ENCODE data around the gene TMEM145.

DNA sequence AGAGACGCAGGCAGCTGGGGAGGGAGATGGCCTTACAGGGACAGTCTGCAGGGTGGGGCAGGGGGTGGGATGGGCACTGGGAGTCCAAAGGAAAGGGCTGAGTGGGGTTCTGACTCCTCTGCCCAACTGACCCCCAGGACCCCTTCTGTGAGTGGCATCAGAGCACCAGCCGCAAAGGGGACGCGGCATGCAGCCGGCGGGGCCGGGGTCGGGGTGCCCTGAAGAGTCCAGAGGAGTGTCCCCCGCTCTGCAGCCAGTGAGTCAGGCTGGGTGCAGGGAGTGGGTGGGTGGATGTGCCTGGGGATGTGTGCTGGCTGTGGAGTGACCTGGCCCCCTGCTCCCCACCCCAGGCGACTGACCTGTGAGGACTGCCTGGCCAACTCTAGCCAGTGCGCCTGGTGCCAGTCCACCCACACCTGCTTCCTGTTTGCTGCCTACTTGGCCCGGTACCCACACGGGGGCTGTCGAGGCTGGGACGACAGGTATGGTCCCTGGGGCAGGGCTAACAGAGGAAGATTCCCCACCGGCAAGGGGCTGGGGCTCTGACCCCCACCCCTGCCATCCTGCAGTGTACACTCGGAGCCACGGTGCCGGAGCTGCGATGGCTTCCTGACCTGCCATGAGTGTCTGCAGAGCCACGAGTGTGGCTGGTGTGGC is 38.1 kb downstream of the TMEM145 start:
- no peak for TF ChIP-seq POLR2A (IDR thresholded peaks at IDR 0.05)
- TF ChIP-seq, protein P1, sequence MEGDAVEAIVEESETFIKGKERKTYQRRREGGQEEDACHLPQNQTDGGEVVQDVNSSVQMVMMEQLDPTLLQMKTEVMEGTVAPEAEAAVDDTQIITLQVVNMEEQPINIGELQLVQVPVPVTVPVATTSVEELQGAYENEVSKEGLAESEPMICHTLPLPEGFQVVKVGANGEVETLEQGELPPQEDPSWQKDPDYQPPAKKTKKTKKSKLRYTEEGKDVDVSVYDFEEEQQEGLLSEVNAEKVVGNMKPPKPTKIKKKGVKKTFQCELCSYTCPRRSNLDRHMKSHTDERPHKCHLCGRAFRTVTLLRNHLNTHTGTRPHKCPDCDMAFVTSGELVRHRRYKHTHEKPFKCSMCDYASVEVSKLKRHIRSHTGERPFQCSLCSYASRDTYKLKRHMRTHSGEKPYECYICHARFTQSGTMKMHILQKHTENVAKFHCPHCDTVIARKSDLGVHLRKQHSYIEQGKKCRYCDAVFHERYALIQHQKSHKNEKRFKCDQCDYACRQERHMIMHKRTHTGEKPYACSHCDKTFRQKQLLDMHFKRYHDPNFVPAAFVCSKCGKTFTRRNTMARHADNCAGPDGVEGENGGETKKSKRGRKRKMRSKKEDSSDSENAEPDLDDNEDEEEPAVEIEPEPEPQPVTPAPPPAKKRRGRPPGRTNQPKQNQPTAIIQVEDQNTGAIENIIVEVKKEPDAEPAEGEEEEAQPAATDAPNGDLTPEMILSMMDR (IDR thresholded peaks at IDR 0.05): no peak

All from uterus (tissue), 2 donors.